Astrocyte of the cerebellum (primary cell): ENCODE results near the gene IGSF6.

ENCODE experiments used
- DNase-seq: peaks from one replicate; pipeline ENCODE4 v3.0.0-alpha.2; 2011; ENCODE audit warnings: low read depth
- H3K4me3 ChIP-seq: 2 replicates; pipeline ENCODE4 v1.5.1; 2011; ENCODE audit warnings: mild to moderate bottlenecking, low read depth, low read length, moderate library complexity
- CTCF ChIP-seq: IDR thresholded peaks from 2 replicates; pipeline ENCODE4 v1.5.1; 2012; ENCODE audit warnings: low read length, low read depth, moderate library complexity, mild to moderate bottlenecking; ENCODE audit errors: missing control alignments
- in situ Hi-C: cut with HindIII; loops from 2 replicates; pipeline ENCODE4 v1.10.0; 2017; ENCODE audit warnings: low sequenced_read_pairs

Gene IGSF6

DNA sequence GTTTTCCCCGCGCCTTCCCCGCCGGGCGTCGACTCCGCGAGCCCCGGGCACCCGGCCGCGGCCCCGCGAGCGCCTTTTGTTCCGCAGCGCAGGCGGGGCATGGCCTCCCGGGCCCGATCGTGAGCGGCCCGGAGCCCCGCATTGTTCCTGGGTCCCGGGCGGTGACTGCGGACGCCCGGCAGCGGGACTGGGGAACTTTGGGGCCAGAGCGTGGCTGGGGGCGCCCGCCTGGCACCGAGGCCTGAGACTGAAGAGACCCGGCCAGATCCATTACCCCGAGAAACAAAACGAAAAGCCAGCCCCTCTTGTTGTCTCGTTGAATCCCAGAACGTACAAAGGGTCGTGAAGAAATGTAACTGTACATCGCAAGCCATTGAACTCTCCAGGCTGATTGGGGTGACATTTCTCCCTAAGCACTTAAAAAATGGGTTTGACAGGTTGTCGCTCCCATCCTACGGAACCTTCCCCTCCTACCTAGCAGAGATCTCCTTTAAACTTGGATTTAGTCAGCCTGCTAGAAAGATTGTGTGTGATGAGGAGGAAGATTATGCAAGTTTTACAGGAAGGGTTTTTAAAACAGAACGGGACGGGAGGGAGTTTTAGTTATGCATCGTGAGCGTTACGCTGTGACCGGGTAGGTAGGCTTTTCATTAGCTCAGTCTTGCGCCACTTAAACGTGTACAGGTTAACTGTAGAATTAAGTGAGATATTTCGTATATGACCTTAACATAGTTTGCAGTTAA, 52.2 kb downstream of the IGSF6 start:
- DNase-seq, result no peak
- no peak for TF ChIP-seq CTCF
- in situ Hi-C loops, result no loop called here
- peak overlapping the region; percentile 55 for H3K4me3 ChIP-seq

DNA sequence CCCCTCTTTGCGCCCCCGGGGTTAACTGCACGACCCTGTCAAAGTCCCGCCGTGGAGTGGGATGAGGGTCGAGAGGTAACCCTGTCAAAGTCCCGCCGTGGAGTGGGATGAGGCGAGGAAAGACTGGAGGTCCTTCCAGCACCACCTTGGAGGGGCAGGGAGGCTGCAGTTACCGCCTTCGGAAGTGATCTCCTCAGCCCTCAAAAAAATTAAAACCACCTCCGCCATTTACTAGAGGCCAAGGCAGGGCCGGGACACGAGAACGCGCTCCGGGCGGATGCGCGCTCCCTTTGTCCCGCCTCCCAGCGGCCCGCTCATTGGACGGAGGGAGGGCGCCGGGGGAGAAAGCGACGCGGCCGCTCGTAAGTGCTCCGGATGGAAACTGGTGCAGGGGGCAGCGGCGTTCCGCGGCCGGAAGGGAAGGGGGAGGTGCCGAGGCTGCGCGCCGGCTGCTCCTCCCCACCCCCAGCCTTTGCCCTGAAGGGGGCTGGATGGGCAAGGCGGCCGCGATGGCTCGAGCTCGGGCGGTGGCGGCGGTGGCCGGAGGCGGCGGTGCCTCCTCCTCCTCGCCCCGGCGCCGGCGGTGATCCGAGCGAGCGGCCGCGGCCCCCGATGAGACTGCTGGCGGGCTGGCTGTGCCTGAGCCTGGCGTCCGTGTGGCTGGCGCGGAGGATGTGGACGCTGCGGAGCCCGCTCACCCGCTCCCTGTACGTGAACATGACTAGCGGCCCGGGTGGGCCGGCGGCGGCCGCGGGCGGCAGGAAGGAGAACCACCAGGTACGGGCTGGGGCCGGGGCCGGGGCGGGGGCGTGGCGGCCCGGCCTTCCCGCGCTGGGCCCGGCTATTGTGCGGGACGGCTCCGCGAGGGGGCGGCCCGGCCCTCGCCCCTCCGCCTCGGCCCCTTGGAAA, 53.0 kb downstream of the IGSF6 start, which contains the start of gene METTL9:
Gene METTL9, plus strand, starts transcription at position 456 of the 909 bp plus-strand sequence. Its CDS starts 157 bp downstream, at position 613.
- in situ Hi-C loops, result no loop called here
- DNase-seq, result peak; percentile 83

GRCh38 chr16:21598701-21599121, 53.7 kb downstream of the IGSF6 start:
- in situ Hi-C loops, result no loop called here
- DNase-seq, result no peak
- peak overlapping the region; percentile 55 for H3K4me3 ChIP-seq
- no peak for TF ChIP-seq CTCF

More for the DNA sequence above, 53.0 kb downstream of the IGSF6 start, which contains the start of gene METTL9:
- peak within 1 kb of the TSS; percentile 55 for H3K4me3 ChIP-seq
- no peak for TF ChIP-seq CTCF

- in situ Hi-C loops, result no loop called here
- no peak for DNase-seq
- TF ChIP-seq CTCF, result no peak
- no peak overlapping the region for H3K4me3 ChIP-seq
These were observed 54.2 kb downstream of the IGSF6 start for GRCh38 chr16:21598206-21598605.

- no peak for TF ChIP-seq CTCF
- DNase-seq, result no peak
- in situ Hi-C loops, result no loop called here
- H3K4me3 ChIP-seq, result no peak overlapping the region
These were observed 54.8 kb downstream of the IGSF6 start for GRCh38 chr16:21597561-21598030.

- H3K4me3 ChIP-seq, result no peak overlapping the region
- TF ChIP-seq CTCF, result no peak
- no peak for DNase-seq
- in situ Hi-C loops, result no loop called here
These were observed 58.7 kb downstream of the IGSF6 start for GRCh38 chr16:21593530-21594289.
